Activated T-helper 1 cell treated with anti-CD3 and anti-CD28 coated beads, Interleukin-12 subunit alpha, Interleukin-12 subunit beta, Interleukin-2, Interleukin-4 antibody, amounts not matched to agents 30 ng/mL and 10 ng/mL and 1 ng/mL, durations not matched to agents 14 hours and 24 hours and 36 hours (primary cell): ENCODE measurements around the gene CMSS1. TPM values are rescaled to one million over a fixed set of nuclear protein-coding genes. Genes with fewer than 3 reads are reported as not detected.
"Not testable (repeated sequence)": the region's sequence is repeated elsewhere in the genome, so short reads cannot be mapped to it uniquely, and the experiment has no call there.

Experiments used
- DNase-seq: peaks from one replicate; pipeline ENCODE4 v3.0.0; 2021; ENCODE audit warnings: low spot score
- H3K27ac Mint-ChIP-seq: one replicate; pipeline ENCODE4 v1.8.0; 2021; ENCODE audit warnings: mild to moderate bottlenecking, mixed read lengths
- H3K27me3 Mint-ChIP-seq: one replicate; pipeline ENCODE4 v1.8.0; 2022; ENCODE audit warnings: mild to moderate bottlenecking, moderate library complexity, mixed read lengths; ENCODE audit not compliant: insufficient read depth
- H3K36me3 Mint-ChIP-seq: one replicate; pipeline ENCODE4 v1.8.0; 2021; ENCODE audit warnings: low read depth, mixed read lengths
- H3K4me1 Mint-ChIP-seq: one replicate; pipeline ENCODE4 v1.8.0; 2021; ENCODE audit warnings: low read depth, mixed read lengths
- H3K4me3 Mint-ChIP-seq: one replicate; pipeline ENCODE4 v1.8.0; 2021; ENCODE audit warnings: mild to moderate bottlenecking, moderate library complexity, mixed read lengths
- H3K9me3 Mint-ChIP-seq: one replicate; pipeline ENCODE4 v1.8.0; 2021; ENCODE audit warnings: mixed read lengths
- intact Hi-C: fragments of 100-400 bp; cut with micrococcal nuclease; formaldehyde crosslinking; loops from one replicate; pipeline ENCODE4 v1.15.1; 2024
- total RNA-seq: library from RNA; stranded (reverse); gene quantifications from 2 replicates; pipeline ENCODE4 v1.2.3, GENCODE V29; 2022

Gene CMSS1
- total RNA-seq, 1 donor from 2014 or later, result 108 TPM

DNA sequence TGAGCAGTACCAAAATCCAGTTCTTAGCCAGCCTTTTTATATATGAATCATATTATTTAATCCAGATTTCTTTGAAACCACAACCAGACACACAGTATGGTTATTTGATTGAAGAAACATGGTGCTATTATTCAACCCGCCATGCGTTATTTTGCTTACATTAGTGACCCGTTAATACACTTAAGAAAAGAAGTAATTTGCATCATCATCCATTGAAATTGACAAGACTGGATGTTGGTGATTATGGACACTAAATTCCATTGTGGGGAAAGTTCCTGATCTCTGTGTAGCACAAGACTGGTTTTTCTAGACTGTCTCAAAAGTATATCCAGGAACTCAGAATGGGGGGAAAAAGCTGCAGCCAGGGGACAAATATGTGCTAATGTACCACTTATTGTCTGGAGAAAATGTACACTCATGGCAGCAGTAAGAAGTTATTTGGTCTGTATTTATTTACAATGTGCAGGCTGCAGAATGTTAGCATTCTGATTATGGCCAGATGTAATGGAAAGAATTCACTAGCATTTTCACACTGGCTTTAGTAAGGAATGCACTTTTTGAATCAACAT is 216.3 kb downstream of the CMSS1 start:
- intact Hi-C loops, result no loop called here
- Mint-ChIP-seq H3K36me3 (no peaks in the 10 kb centered on the region), H3K4me3 (no peak overlapping the region), H3K9me3 (no peaks in the 10 kb centered on the region), H3K4me1 (no peaks in the 10 kb centered on the region), H3K27ac (no peak overlapping the region), H3K27me3 (no peaks in the 10 kb centered on the region)
- no peak for DNase-seq

DNA sequence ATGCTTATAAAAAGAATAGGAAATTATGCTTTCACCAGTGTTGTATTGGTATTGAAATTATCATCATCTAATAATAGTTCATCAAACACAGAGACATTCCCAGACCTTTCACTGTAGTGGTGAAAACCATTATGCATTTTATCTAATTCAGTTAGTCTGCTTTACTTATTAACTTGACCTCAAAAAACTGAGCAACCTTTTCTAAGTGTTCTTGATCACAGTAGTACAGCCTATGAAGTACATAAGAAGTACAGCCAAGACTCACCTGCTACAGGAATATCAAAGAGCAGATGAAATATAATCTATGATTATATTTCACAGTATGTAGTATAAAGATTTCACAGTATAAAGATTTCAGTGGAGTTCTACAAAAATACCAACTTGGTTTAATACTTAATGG is 221.4 kb downstream of the CMSS1 start:
- Mint-ChIP-seq H3K4me1 (no peaks in the 10 kb centered on the region), H3K36me3 (no peaks in the 10 kb centered on the region), H3K27me3 (no peaks in the 10 kb centered on the region), H3K4me3 (no peak overlapping the region), H3K9me3 (no peaks in the 10 kb centered on the region), H3K27ac (no peak overlapping the region)
- no peak for DNase-seq
- intact Hi-C loops, result no loop called here

DNA sequence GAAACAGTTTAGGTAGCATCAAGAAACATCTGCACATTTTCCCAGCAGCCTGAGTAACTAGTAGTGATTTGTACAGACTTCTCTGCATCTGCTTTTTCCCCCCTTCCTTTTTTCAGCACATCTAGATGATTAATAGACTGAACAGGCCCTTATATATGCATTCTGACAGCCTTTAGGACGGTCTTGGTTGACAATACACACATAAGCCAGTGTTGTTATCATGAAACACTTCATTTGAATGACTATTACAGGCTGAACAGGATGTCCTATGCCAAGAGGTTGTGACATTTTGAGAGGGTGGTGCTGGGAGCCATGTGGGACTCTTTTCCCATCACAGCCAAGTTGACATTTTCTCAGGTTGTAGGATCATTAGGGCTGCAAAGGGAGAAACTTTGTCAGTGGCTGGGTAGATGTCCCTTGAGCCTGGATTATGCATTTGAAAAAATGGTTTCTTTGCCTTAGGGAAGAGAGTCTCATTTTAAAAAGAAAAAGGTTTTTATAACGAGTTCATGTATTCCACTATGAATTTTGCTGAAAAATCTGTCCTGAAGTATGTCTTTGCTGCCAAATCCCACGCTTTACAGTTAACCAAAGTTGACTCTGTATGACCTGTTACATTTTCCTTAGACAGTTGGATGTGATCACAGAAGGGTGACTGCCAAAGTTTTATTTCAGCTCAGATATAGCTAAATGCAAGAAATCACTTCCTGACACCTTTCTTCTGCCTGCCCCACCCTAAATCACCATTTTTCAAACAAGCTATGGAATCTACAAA is 223.0 kb downstream of the CMSS1 start:
- Mint-ChIP-seq H3K27me3 (no peaks in the 10 kb centered on the region), H3K9me3 (no peaks in the 10 kb centered on the region), H3K27ac (no peak overlapping the region), H3K4me3 (no peak overlapping the region), H3K4me1 (no peaks in the 10 kb centered on the region), H3K36me3 (no peaks in the 10 kb centered on the region)
- intact Hi-C loops, result no loop called here
- no peak for DNase-seq

DNA sequence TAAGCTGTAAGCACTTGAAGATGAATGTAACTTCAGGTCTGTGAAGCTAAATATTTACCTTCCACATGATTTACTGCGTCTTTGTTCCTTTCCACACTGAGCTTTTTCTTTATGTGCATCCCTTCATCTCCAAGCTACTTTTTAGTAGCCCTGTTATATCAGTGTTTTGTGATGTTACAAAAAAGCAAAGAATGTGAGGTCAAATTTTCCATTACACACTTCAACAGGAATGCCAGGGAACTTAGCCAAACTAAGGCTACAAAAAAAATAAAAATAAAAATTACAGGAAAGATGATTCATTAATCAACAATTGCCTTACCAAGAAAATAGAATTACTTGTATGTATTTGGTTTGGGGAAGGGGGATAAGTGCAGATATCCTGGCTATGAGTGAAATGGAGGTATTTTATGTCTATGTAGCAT is 223.7 kb downstream of the CMSS1 start:
- Mint-ChIP-seq H3K4me1 (no peaks in the 10 kb centered on the region), H3K27me3 (no peaks in the 10 kb centered on the region), H3K36me3 (no peaks in the 10 kb centered on the region), H3K9me3 (no peaks in the 10 kb centered on the region), H3K4me3 (no peak overlapping the region), H3K27ac (no peak overlapping the region)
- no peak for DNase-seq
- intact Hi-C loops, result no loop called here

DNA sequence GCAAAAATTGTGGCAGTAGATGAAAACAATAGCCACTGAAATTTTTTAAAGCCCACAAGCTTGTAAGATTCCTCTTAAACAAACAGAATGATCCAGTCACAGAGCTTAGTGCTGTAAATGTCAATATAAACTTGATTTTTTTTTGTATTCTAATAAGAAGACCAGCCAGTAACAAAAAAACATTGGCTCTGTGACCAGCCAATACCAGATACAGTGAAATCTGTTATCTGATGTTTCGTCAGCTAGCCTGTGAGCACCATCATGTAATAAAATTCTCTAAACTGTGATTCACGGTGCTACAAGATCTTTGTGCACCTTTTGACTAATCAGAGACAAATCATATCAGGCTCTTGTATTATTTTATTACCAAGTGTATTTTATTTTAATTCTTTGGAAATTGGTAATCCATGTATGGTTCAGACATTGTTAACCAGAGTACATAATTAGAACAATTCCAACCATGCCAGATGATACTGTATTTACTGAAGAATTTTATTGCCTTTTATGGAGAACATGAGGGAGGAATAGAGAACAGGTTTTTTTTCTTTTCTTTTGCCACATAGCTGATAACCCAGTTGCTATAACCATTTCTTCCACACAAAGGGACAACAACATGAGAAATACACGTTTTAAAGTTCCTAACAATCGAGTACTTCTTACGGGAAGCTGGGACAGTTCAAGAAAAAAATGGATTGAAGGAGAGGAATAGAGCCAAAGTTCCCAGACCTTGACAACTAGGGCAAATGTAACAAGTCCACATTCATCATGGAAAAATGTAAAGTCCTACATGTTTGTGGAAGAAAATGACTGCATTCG is 224.7 kb downstream of the CMSS1 start:
- Mint-ChIP-seq H3K9me3 (no peaks in the 10 kb centered on the region), H3K4me1 (peaks cover 5% of the 10 kb centered on the region), H3K27ac (no peak overlapping the region), H3K27me3 (no peaks in the 10 kb centered on the region), H3K4me3 (no peak overlapping the region), H3K36me3 (no peaks in the 10 kb centered on the region)
- no peak for DNase-seq
- intact Hi-C loops, result no loop called here

DNA sequence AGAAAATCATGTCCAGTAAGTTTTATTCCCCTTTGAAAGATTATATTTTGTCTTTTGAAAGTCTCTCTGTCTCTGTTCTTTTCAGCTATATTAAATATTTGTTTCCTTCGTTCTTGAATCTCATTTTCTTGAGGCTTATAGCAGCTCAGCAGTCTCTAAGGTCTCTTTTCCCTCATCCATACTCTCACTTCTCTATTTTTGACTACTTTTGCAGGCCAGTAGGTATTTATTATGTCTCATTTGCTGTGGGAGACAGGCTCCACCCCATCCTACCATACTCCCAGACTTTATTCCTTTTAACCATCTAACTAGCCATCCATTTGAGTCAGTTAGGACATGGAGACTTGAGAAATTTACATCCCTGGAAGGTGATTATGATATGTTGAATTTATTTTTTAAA is 225.6 kb downstream of the CMSS1 start:
- H3K4me3 Mint-ChIP-seq, result no peak overlapping the region
- no peaks in the 10 kb centered on the region for H3K9me3 Mint-ChIP-seq
- no peak overlapping the region for H3K27ac Mint-ChIP-seq
- no peaks in the 10 kb centered on the region for H3K36me3 Mint-ChIP-seq
- intact Hi-C loops, result no loop called here
- H3K4me1 Mint-ChIP-seq, result peaks cover 14% of the 10 kb centered on the region
- no peak for DNase-seq
- H3K27me3 Mint-ChIP-seq, result no peaks in the 10 kb centered on the region

DNA sequence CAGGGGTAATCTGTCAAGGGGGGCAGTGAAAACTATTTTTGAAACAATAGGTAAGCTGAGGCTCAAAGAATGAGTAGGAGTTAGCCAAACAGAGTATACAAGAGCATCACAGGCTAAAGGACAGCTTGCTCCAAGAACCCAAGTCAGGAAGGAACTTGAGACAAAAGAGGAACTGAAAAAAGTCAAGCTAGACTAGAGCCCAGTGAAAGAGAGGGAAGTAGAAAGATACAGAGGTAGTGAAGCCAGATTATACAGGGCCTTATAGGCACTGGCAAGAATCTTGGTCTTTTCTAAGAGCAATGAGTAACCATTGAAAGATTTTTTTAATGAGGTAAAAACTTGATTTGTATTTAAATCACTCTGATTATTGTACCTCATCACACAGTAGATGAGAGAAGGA is 226.7 kb downstream of the CMSS1 start:
- DNase-seq, result no peak
- Mint-ChIP-seq H3K4me3 (no peak overlapping the region), H3K27ac (no peak overlapping the region), H3K27me3 (no peaks in the 10 kb centered on the region), H3K4me1 (peaks cover 14% of the 10 kb centered on the region), H3K36me3 (no peaks in the 10 kb centered on the region), H3K9me3 (no peaks in the 10 kb centered on the region)
- intact Hi-C loops, result no loop called here

DNA sequence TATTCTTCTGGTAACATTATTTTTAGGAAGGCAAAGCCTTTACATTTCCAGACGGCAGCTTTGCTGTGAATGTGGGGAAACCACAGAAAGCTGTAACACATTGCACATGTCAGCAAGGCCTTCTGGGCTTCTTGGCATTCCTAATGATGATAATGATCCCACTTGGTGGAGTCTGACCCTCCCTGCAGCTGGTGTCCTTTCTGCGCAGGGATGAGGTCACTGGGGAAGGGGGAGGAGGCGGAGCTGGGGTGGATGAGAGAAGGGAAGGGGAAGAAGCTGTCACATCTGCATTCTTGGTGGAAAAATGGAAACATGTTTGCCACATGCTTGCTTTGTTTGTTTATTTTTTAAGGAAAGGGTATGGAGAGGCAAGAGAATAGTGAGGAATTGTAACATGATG is 228.0 kb downstream of the CMSS1 start:
- Mint-ChIP-seq H3K27ac (no peak overlapping the region), H3K27me3 (no peaks in the 10 kb centered on the region), H3K4me1 (peaks cover 14% of the 10 kb centered on the region), H3K9me3 (no peaks in the 10 kb centered on the region), H3K36me3 (peaks cover 1% of the 10 kb centered on the region), H3K4me3 (no peak overlapping the region)
- intact Hi-C loops, result no loop called here
- no peak for DNase-seq

DNA sequence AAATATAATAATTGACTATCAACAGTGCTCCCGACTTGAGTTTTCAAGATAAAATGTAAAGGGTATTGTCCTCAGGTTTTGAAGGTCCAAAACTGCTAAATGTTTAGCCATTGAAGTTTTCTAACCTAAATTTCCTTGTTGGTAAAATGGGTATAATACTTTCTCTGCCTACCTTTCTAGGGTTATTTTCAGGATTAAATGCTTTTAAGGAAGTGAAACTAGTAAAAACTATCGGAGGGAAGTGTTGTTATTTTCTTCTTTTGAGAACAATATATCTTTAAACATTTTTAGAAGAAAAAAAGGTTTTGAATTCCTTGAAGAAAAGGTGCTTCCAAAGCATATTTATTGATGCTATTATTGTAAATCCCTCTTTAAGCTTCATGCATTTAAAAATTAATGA is 229.3 kb downstream of the CMSS1 start:
- no peak overlapping the region for H3K27ac Mint-ChIP-seq
- H3K4me1 Mint-ChIP-seq, result peaks cover 14% of the 10 kb centered on the region
- intact Hi-C loops, result no loop called here
- H3K36me3 Mint-ChIP-seq, result peaks cover 1% of the 10 kb centered on the region
- no peaks in the 10 kb centered on the region for H3K27me3 Mint-ChIP-seq
- no peaks in the 10 kb centered on the region for H3K9me3 Mint-ChIP-seq
- DNase-seq, result no peak
- no peak overlapping the region for H3K4me3 Mint-ChIP-seq

DNA sequence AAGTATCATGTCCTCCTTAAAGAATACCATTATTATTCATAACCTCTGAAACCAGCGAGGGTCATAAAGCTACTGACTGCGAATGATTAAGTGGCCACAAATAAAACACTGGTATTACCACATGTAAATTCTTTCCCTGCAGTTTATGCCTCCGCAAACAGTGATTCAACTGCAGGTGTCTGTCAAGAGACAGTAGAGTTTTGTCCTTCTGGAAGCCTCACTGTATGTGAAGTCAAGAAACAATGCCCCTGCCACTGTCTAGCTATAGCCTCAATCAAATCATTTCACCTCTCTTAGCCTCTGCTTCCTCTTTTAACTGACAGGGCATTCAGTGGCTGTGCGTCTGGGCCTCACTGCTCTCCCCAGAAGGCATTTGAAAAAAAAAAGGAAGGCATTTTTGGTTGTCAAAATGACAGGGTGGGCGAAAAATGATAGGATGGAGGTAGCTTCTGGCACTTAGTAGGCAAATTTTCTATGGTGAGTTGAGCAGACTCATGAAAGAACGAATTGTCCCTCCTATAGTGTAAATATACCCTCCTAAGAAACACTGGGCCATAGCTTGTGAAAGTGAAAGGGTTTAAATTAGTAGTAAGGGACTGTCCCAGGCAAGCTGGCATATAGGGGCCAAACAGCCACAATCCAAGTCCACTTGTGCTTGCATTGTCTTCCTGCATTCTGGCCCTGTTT is 229.9 kb downstream of the CMSS1 start:
- intact Hi-C loops, result no loop called here
- H3K9me3 Mint-ChIP-seq, result no peaks in the 10 kb centered on the region
- H3K36me3 Mint-ChIP-seq, result peaks cover 1% of the 10 kb centered on the region
- no peak overlapping the region for H3K27ac Mint-ChIP-seq
- DNase-seq, result no peak
- no peaks in the 10 kb centered on the region for H3K27me3 Mint-ChIP-seq
- H3K4me3 Mint-ChIP-seq, result no peak overlapping the region
- peaks cover 14% of the 10 kb centered on the region for H3K4me1 Mint-ChIP-seq

DNA sequence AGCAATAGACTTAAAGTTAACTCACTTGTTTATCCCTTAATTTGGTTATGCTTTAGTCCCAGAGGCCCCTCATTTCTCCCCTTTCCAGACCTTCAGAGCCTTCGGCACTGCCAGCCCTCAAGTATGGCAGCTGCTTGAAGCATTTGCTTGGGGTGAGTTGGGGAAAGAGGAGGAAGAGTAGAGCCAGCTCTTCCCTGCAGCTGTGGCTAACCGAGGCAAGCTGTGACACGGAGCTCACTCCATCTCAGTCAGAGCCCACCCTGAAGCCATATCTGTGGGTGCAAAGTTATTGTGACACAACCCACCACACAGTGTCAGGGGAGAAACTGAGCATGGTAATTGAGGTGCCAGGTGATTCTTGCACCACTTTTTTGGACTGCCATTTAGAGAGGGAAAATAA is 230.6 kb downstream of the CMSS1 start:
- H3K27ac Mint-ChIP-seq, result no peak overlapping the region
- intact Hi-C loops, result no loop called here
- H3K27me3 Mint-ChIP-seq, result peaks cover 2% of the 10 kb centered on the region
- no peak for DNase-seq
- no peaks in the 10 kb centered on the region for H3K9me3 Mint-ChIP-seq
- H3K4me1 Mint-ChIP-seq, result peaks cover 14% of the 10 kb centered on the region
- H3K36me3 Mint-ChIP-seq, result peaks cover 1% of the 10 kb centered on the region
- H3K4me3 Mint-ChIP-seq, result no peak overlapping the region

DNA sequence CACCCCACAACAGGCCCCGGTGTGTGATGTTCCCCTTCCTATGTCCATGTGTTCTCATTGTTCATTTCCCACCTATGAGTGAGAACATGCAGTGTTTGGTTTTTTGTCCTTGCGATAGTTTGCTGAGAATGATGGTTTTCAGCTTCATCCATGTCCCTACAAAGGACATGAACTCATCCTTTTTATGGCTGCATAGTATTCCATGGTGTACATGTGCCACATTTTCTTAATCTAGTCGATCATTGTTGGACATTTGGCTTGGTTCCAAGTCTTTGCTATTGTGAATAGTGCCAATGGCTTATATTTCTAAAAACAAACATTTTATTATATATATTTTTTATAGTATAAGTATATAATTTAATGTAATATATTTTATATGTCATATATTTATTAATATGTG is 233.9 kb downstream of the CMSS1 start:
- H3K4me3 Mint-ChIP-seq, H3K36me3 Mint-ChIP-seq, DNase-seq, intact Hi-C loops, H3K27ac Mint-ChIP-seq, H3K9me3 Mint-ChIP-seq, H3K27me3 Mint-ChIP-seq: not testable (repeated sequence)
- H3K4me1 Mint-ChIP-seq, result peaks cover 14% of the 10 kb centered on the region
